Mammary epithelial cell (primary cell): ENCODE data around the gene CDC34.

Experiments used
- CTCF ChIP-seq, 2 donors: IDR thresholded peaks in 1 of 2; conservative IDR thresholded peaks in 1 of 2; 2 replicates each; pipeline ENCODE4 v1.5.1; 2011 to 2012; ENCODE audit warnings: inconsistent platforms in 2 of 2, low read length in 2 of 2, mild to moderate bottlenecking in 2 of 2, control low read depth in 1 of 2, low read depth in 1 of 2; ENCODE audit not compliant: insufficient read depth in 1 of 2; ENCODE audit errors: extremely low read depth in 1 of 2
- EZH2 ChIP-seq: IDR thresholded peaks from 2 replicates; pipeline ENCODE4 v1.6.1; 2012; ENCODE audit warnings: low read length, inconsistent platforms, borderline replicate concordance

- TF ChIP-seq EZH2 (no peak), CTCF (conservative IDR thresholded peaks at IDR 0.05 in 1 of 2, IDR thresholded peaks at IDR 0.05 in 1 of 2; ENCODE audit: extremely low read depth in 1 of 2, insufficient read depth in 1 of 2, low read depth in 1 of 2, low read length in 2 of 2) (no peak)
Observed at GRCh38 chr19:575527-576506, 44.3 kb downstream of the CDC34 start.
